SU-DHL-6 (cell line): ENCODE data around the gene INSC.

Experiments
- EZH2phosphoT487 ChIP-seq: fragments of 200-600 bp; sonication (generic), shearing (Covaris generic); conservative IDR thresholded peaks from 2 replicates; pipeline ENCODE4 v1.6.1; 2018; ENCODE audit warnings: mild to moderate bottlenecking, antibody characterized with exemption, low read length, moderate library complexity, mixed read lengths
- TF ChIP-seq, protein P1 (sequence below): fragments of 200-600 bp; sonication (generic); IDR thresholded peaks from one replicate; pipeline ENCODE4 v1.5.1; 2017; ENCODE audit warnings: antibody characterized with exemption, mild to moderate bottlenecking, low read length, moderate library complexity; ENCODE audit not compliant: insufficient read depth, poor library complexity, severe bottlenecking

DNA sequence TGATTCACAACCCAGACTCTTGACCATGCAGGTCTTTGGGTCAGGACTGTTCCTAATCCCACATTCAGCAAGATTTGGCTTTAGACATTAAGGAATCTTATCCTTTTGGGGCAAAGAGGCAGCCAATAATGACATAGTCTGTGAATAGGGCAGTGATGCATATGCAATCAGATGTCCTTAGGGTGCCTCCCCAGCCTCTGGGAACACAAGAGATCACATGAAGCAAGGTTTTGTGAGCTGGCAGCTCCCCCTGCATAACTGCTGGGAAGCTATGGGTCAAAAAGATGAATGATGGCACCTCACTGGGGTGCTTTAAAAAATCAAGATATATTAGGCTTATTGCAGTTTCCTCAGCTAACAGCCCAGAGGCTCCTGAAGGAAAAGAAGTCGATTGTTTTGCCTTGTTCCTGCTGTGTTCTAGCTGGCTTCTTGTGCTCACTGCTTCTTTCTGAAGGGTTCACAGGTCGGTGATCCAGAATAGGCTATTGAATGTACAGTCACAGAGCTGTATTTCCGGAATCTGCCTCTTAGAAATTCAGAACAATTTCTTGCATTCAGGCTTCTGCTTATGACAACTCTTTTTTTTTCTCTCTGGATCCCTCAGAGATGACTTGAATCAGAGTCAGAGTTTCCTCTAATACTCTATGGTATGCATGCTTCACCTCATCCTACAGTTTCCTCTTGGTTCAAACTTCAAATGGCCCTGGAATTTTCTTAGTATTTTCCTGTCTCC is 31.7 kb downstream of the INSC start:
- TF ChIP-seq, protein P1, sequence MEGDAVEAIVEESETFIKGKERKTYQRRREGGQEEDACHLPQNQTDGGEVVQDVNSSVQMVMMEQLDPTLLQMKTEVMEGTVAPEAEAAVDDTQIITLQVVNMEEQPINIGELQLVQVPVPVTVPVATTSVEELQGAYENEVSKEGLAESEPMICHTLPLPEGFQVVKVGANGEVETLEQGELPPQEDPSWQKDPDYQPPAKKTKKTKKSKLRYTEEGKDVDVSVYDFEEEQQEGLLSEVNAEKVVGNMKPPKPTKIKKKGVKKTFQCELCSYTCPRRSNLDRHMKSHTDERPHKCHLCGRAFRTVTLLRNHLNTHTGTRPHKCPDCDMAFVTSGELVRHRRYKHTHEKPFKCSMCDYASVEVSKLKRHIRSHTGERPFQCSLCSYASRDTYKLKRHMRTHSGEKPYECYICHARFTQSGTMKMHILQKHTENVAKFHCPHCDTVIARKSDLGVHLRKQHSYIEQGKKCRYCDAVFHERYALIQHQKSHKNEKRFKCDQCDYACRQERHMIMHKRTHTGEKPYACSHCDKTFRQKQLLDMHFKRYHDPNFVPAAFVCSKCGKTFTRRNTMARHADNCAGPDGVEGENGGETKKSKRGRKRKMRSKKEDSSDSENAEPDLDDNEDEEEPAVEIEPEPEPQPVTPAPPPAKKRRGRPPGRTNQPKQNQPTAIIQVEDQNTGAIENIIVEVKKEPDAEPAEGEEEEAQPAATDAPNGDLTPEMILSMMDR: no peak
- no peak for TF ChIP-seq EZH2phosphoT487
